Neural cell (in vitro differentiated cells): ENCODE data around the gene TMOD3.

Experiments
- CTCF ChIP-seq: fragments of 450-650 bp; IDR thresholded peaks from 2 replicates; pipeline ENCODE4 v1.5.1; 2014; ENCODE audit warnings: antibody characterized with exemption, mild to moderate bottlenecking, moderate library complexity; ENCODE audit not compliant: poor library complexity, severe bottlenecking
- EP300 ChIP-seq: fragments of 450-650 bp; conservative IDR thresholded peaks from 2 replicates; pipeline ENCODE4 v1.6.1; 2014; ENCODE audit warnings: antibody characterized with exemption, mild to moderate bottlenecking, moderate library complexity; ENCODE audit not compliant: poor library complexity, severe bottlenecking
- EZH2 ChIP-seq: fragments of 200-600, 300-800 bp; shearing (Covaris generic), sonication (generic); IDR thresholded peaks from 2 replicates; pipeline ENCODE4 v1.6.1; 2014; ENCODE audit warnings: antibody characterized with exemption, low read length, borderline replicate concordance, mild to moderate bottlenecking; ENCODE audit not compliant: insufficient read depth, poor library complexity, severe bottlenecking
- MXI1 ChIP-seq: fragments of 450-650 bp; conservative IDR thresholded peaks from 2 replicates; pipeline ENCODE4 v1.6.1; 2014; ENCODE audit warnings: antibody characterized with exemption, mild to moderate bottlenecking; ENCODE audit not compliant: poor library complexity, severe bottlenecking
- POLR2AphosphoS5 ChIP-seq: IDR thresholded peaks from 2 replicates; pipeline ENCODE4 v1.6.1; 2012
- RAD21 ChIP-seq: fragments of 450-650 bp; conservative IDR thresholded peaks from 2 replicates; pipeline ENCODE4 v1.6.1; 2014; ENCODE audit warnings: antibody characterized with exemption, mild to moderate bottlenecking, moderate library complexity
- REST ChIP-seq: IDR thresholded peaks from 2 replicates; pipeline ENCODE4 v1.6.1; 2012; ENCODE audit warnings: borderline replicate concordance

GRCh38 chr15:51833772-51834171 lies 4.3 kb downstream of the TMOD3 start:
- no peak for TF ChIP-seq CTCF
- no peak for TF ChIP-seq EP300
- no peak for TF ChIP-seq POLR2AphosphoS5
- TF ChIP-seq REST = no peak
- TF ChIP-seq EZH2 = no peak
- TF ChIP-seq RAD21 = no peak
- no peak for TF ChIP-seq MXI1
